Gastroesophageal sphincter (tissue), 3 donors: ENCODE measurements around the gene DDX46.

Experiments
- CTCF ChIP-seq, 4 experiments: fragments of 200-600 bp in 2 of 4; fragments of 450-650 bp in 2 of 4; sonication (generic) in 1 of 4; IDR thresholded peaks; one replicate each; pipeline ENCODE4 v1.5.1; 2017 to 2019; ENCODE audit warnings: antibody characterized with exemption in 4 of 4, mild to moderate bottlenecking in 2 of 4, moderate library complexity in 2 of 4
- EP300 ChIP-seq: sonication (generic); formaldehyde crosslinking; IDR thresholded peaks from one replicate; pipeline ENCODE4 v1.6.1; 2017; ENCODE audit warnings: antibody characterized with exemption, mild to moderate bottlenecking
- POLR2A ChIP-seq, 2 donors: fragments of 450-650 bp; IDR thresholded peaks; one replicate each; pipeline ENCODE4 v1.6.1; 2017; ENCODE audit warnings: antibody characterized with exemption in 2 of 2, mild to moderate bottlenecking in 2 of 2, moderate library complexity in 1 of 2
- POLR2AphosphoS5 ChIP-seq: sonication (generic); formaldehyde crosslinking; IDR thresholded peaks from one replicate; pipeline ENCODE4 v1.6.1; 2017; ENCODE audit warnings: antibody characterized with exemption

DNA sequence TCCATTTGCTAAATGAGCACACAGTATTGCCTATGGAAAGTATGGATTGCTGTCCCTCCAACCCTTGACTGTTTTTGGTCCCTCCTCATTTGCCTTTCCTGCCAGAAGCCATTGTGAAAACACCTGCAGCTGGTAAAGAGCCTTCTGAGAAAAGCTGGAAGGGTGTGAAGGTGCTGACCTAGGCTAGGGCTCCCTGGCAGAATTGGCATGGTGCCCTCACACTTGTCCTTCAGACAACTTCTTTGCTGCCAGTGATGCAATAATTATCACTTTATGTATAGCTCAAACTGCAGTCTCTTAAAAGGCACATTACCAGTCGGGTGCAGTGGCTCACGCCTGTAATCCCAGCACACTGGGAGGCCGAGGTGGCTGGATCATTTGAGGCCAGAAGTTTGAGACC lies 119.8 kb downstream of the DDX46 start:
- TF ChIP-seq CTCF (IDR thresholded peaks at IDR 0.05): no peak
- TF ChIP-seq POLR2A (IDR thresholded peaks at IDR 0.05): no peak
- TF ChIP-seq POLR2AphosphoS5: no peak
- no peak for TF ChIP-seq EP300
